ENCODE measurements around the gene PSMB4.

Gene PSMB4

DNA sequence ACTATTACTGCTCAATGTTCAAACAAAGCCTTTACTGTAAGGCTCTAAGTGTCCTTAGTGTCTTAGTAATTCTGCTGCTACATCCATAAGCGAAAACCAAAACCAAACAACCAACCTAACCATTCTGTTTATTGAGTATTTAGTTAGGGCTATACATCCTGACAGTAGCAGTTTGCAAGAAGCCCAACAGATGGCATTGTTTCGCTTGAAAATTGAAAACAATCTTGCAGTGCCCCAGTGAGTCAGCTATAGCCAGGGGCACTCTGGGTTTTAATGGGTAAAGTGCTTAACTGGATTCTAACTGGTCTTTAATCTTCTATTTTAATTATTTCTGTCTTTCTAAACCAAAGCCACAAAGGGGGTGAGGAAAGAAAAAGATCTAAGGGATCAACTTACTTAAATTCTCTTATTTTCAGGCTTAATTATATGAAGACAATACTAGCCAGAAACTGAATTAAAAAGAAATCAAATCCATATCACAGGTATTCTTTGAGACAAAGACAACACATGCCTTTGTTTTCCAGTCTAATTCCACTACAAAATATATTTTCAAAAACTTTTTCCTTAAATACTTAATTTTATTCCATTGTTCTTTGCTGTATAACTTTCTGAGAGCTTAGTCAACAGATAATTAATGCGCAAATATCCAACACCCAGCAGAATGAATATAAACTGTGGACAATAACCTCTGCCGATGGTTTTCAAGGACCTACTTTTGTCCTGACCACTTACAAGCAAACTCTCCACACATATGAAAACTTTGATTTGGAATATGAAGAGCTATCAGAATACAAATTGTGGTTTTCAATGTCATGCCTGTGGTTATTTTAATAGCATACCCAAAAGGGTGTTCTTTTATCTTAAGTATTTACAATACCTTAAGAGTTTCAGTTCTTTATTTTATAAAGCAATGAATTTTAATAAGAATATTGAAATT lies 44.7 kb downstream of the PSMB4 start:
- DNase-seq (ENCODE audit: low read depth) = no peak

DNA sequence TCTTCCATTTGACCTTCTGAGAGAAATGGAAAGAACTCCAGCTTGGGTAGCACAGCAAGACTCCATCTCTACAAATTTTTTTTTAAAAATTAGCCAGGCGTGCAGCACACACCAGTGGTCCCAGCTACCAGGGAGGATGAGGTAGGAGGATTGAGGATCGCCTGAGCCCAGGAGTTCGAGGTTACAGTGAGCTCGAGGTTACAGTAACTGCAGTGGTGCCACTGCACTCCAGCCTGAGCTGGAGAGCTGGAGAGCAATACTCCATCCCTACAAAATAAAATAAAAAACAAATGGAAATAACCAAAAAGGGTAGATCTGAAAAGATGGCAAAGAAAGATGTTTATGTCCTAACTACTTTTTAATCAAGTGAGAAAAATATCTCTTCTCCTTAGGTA lies 45.4 kb downstream of the PSMB4 start:
- DNase-seq (ENCODE audit: low read depth) = no peak

DNA sequence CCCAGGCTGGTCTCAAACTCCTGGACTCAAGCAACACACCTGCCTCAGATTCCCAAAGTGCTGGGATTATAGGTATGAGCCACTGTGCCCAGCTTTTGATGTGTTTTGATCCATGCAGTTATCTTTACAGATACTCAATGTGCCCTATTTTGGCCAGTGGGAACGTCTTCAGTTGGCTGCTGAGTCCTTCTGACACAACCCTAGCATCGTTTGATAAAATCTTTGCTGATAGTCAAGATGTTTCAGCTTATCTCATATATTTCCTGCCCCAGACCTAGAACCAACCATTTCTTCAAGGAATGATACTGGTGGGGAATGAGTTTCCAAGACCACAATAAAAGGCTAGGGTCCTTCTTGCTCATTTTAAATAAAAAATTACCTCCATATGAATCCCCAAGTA lies 48.3 kb downstream of the PSMB4 start:
- DNase-seq (ENCODE audit: low read depth) = no peak
